Trophoblast cell (in vitro differentiated cells and primary cell): ENCODE data around the gene NFATC1.

ENCODE experiments used
- DNase-seq, 2 donors: peaks; one replicate each; pipeline ENCODE4 v3.0.0-alpha.2; 2016
- H2AFZ ChIP-seq: 2 replicates; pipeline ENCODE4 v1.6.1; 2013; ENCODE audit warnings: low read length, moderate library complexity, mild to moderate bottlenecking; ENCODE audit not compliant: insufficient read depth, poor library complexity
- H2AK5ac ChIP-seq: 2 replicates; pipeline ENCODE4 v1.6.1; 2013; ENCODE audit warnings: mild to moderate bottlenecking, low read length
- H2BK120ac ChIP-seq: 2 replicates; pipeline ENCODE4 v1.6.1; 2013; ENCODE audit warnings: low read length, mild to moderate bottlenecking, moderate library complexity; ENCODE audit not compliant: insufficient read depth, poor library complexity
- H2BK12ac ChIP-seq: 2 replicates; pipeline ENCODE4 v1.6.1; 2013; ENCODE audit warnings: mild to moderate bottlenecking, low read length, moderate library complexity
- H2BK5ac ChIP-seq: 2 replicates; pipeline ENCODE4 v1.6.1; 2013; ENCODE audit warnings: low read length, low read depth, moderate library complexity, mild to moderate bottlenecking; ENCODE audit not compliant: poor library complexity
- H3K14ac ChIP-seq: 2 replicates; pipeline ENCODE4 v1.6.1; 2013; ENCODE audit warnings: mild to moderate bottlenecking, low read length
- H3K18ac ChIP-seq: 2 replicates; pipeline ENCODE4 v1.6.1; 2013; ENCODE audit warnings: mild to moderate bottlenecking, low read length
- H3K23ac ChIP-seq: 2 replicates; pipeline ENCODE4 v1.6.1; 2013; ENCODE audit warnings: low read length
- H3K27ac ChIP-seq: 2 replicates; pipeline ENCODE4 v1.5.1; 2013; ENCODE audit warnings: low read depth, mild to moderate bottlenecking, inconsistent platforms, low read length, moderate library complexity
- H3K27me3 ChIP-seq: 2 replicates; pipeline ENCODE4 v1.6.1; 2013; ENCODE audit warnings: inconsistent platforms, mild to moderate bottlenecking, low read length, moderate library complexity; ENCODE audit not compliant: insufficient read depth
- H3K36me3 ChIP-seq, 2 experiments: 1 replicate in 1 of 2; 2 replicates in 1 of 2; pipeline ENCODE4 v1.6.1; 2013; ENCODE audit warnings: low read length in 2 of 2, mild to moderate bottlenecking in 2 of 2, moderate library complexity in 1 of 2; ENCODE audit not compliant: insufficient read depth in 2 of 2, control insufficient read depth in 1 of 2
- H3K4ac ChIP-seq: 2 replicates; pipeline ENCODE4 v1.6.1; 2013; ENCODE audit warnings: low read depth, mild to moderate bottlenecking, low read length, moderate library complexity
- H3K4me1 ChIP-seq, 2 experiments: 1 replicate in 1 of 2; 2 replicates in 1 of 2; pipeline ENCODE4 v1.6.1; 2013; ENCODE audit warnings: low read length in 2 of 2, mild to moderate bottlenecking in 2 of 2, moderate library complexity in 1 of 2; ENCODE audit not compliant: insufficient read depth in 2 of 2, control insufficient read depth in 1 of 2
- H3K4me2 ChIP-seq: 2 replicates; pipeline ENCODE4 v1.6.1; 2013; ENCODE audit warnings: inconsistent platforms, mild to moderate bottlenecking, low read length, moderate library complexity
- H3K4me3 ChIP-seq: 2 replicates; pipeline ENCODE4 v1.5.1; 2013; ENCODE audit warnings: mild to moderate bottlenecking, low read depth, low read length, inconsistent platforms
- H3K79me1 ChIP-seq: one replicate; pipeline ENCODE4 v1.6.1; 2013; ENCODE audit warnings: low read length
- H3K79me2 ChIP-seq: 2 replicates; pipeline ENCODE4 v1.6.1; 2013; ENCODE audit warnings: low read length, mild to moderate bottlenecking; ENCODE audit not compliant: control insufficient read depth, insufficient read depth, poor library complexity
- H3K9ac ChIP-seq: 2 replicates; pipeline ENCODE4 v1.6.1; 2013; ENCODE audit warnings: mild to moderate bottlenecking, low read length
- H3K9me3 ChIP-seq: 2 replicates; pipeline ENCODE4 v1.6.1; 2013; ENCODE audit warnings: low read depth, mild to moderate bottlenecking, control low read depth, inconsistent platforms, low read length; ENCODE audit not compliant: insufficient read depth
- H4K12ac ChIP-seq: 2 replicates; pipeline ENCODE4 v1.6.1; 2013; ENCODE audit warnings: low read depth, mild to moderate bottlenecking, low read length, moderate library complexity
- H4K8ac ChIP-seq: 2 replicates; pipeline ENCODE4 v1.6.1; 2013; ENCODE audit warnings: low read depth, mild to moderate bottlenecking, low read length, moderate library complexity
- H4K91ac ChIP-seq: one replicate; pipeline ENCODE4 v1.6.1; 2013; ENCODE audit warnings: low read depth, mild to moderate bottlenecking, low read length, moderate library complexity
- WGBS: extraction: QIAGEN DNeasy Blood & Tissue Kit; methylation state at CpG from one replicate; pipeline ENCODE4 v1.1.7; 2013; ENCODE audit warnings: missing lambda C conversion rate; ENCODE audit not compliant: insufficient read length, insufficient coverage; ENCODE audit errors: extremely low coverage; 5-methylcytosine and 5-hydroxymethylcytosine counted together

Gene NFATC1

GRCh38 chr18:79402977-79403722 is 7.4 kb downstream of the NFATC1 start:
- Histone ChIP-seq H3K18ac (no peak overlapping the region), H4K12ac (no peak overlapping the region), H2BK12ac (no peak overlapping the region), H3K79me1 (no peaks in the 10 kb centered on the region), H3K9me3 (no peaks in the 10 kb centered on the region), H3K36me3 (no peaks in the 10 kb centered on the region), H3K27ac (no peak overlapping the region), H3K23ac (no peak overlapping the region), H2BK5ac (no peak overlapping the region), H3K9ac (no peak overlapping the region), H2BK120ac (no peak overlapping the region), H2AK5ac (no peak overlapping the region), H3K27me3 (peaks cover 17% of the 10 kb centered on the region), H4K8ac (no peak overlapping the region), H3K4ac (no peak overlapping the region), H3K14ac (no peak overlapping the region), H3K4me3 (no peak overlapping the region), H3K79me2 (peaks cover 1% of the 10 kb centered on the region), H3K4me1 (peaks cover 3 to 11% of the 10 kb centered on the region in 2 experiments), H3K4me2 (no peak overlapping the region), H2AFZ (no peak overlapping the region), H4K91ac (no peak overlapping the region)
- peak in 1 of 2 donors; percentile 68 for DNase-seq
- WGBS, result no CpG with 5 or more reads among the region's 27 CpGs

GRCh38 chr18:79403723-79404566 is 8.2 kb downstream of the NFATC1 start:
- Histone ChIP-seq H3K4me1 (peaks cover 3 to 11% of the 10 kb centered on the region in 2 experiments), H3K23ac (no peak overlapping the region), H3K4me2 (no peak overlapping the region), H3K9me3 (no peaks in the 10 kb centered on the region), H3K79me1 (no peaks in the 10 kb centered on the region), H3K79me2 (peaks cover 1% of the 10 kb centered on the region), H3K9ac (no peak overlapping the region), H4K12ac (no peak overlapping the region), H2AFZ (no peak overlapping the region), H2BK5ac (no peak overlapping the region), H3K36me3 (no peaks in the 10 kb centered on the region), H3K4ac (no peak overlapping the region), H3K14ac (no peak overlapping the region), H3K18ac (no peak overlapping the region), H2BK120ac (no peak overlapping the region), H3K27me3 (peaks cover 10% of the 10 kb centered on the region), H2BK12ac (no peak overlapping the region), H4K91ac (no peak overlapping the region), H2AK5ac (no peak overlapping the region), H3K4me3 (no peak overlapping the region), H4K8ac (no peak overlapping the region), H3K27ac (no peak overlapping the region)
- WGBS, result no CpG with 5 or more reads among the region's 31 CpGs
- DNase-seq, result peak in 1 of 2 donors; percentile 61

GRCh38 chr18:79404567-79404910 is 8.8 kb downstream of the NFATC1 start:
- no CpG with 5 or more reads among the region's 12 CpGs for WGBS
- H3K79me2 ChIP-seq, result peaks cover 1% of the 10 kb centered on the region

GRCh38 chr18:79405019-79405780 is 9.5 kb downstream of the NFATC1 start:
- H3K36me3 ChIP-seq, result no peaks in the 10 kb centered on the region
- H4K12ac ChIP-seq, result no peak overlapping the region
- WGBS, result no CpG with 5 or more reads among the region's 23 CpGs
- no peak overlapping the region for H2AK5ac ChIP-seq
- H3K9me3 ChIP-seq, result no peaks in the 10 kb centered on the region
- H3K9ac ChIP-seq, result no peak overlapping the region
- H3K27me3 ChIP-seq, result no peaks in the 10 kb centered on the region
- no peak overlapping the region for H3K4me2 ChIP-seq
- H3K14ac ChIP-seq, result no peak overlapping the region
- no peak overlapping the region for H3K4ac ChIP-seq
- H3K27ac ChIP-seq, result no peak overlapping the region
- H2BK5ac ChIP-seq, result no peak overlapping the region
- no peak overlapping the region for H3K18ac ChIP-seq
- H2AFZ ChIP-seq, result no peak overlapping the region
- no peak for DNase-seq
- no peak overlapping the region for H3K4me3 ChIP-seq
- no peak overlapping the region for H4K91ac ChIP-seq
- no peak overlapping the region for H4K8ac ChIP-seq
- no peak overlapping the region for H2BK12ac ChIP-seq
- H3K79me2 ChIP-seq, result no peaks in the 10 kb centered on the region
- H3K23ac ChIP-seq, result no peak overlapping the region
- peaks cover 3 to 5% of the 10 kb centered on the region in 2 experiments for H3K4me1 ChIP-seq
- H2BK120ac ChIP-seq, result no peak overlapping the region
- H3K79me1 ChIP-seq, result no peaks in the 10 kb centered on the region

More at GRCh38 chr18:79404567-79404910, 8.8 kb downstream of the NFATC1 start:
- H3K23ac ChIP-seq, result no peak overlapping the region
- H3K36me3 ChIP-seq, result no peaks in the 10 kb centered on the region
- H2AFZ ChIP-seq, result no peak overlapping the region
- no peak overlapping the region for H3K4me3 ChIP-seq
- no peak overlapping the region for H2AK5ac ChIP-seq
- no peak overlapping the region for H3K9ac ChIP-seq
- peaks cover 4% of the 10 kb centered on the region for H3K27me3 ChIP-seq
- no peak overlapping the region for H3K27ac ChIP-seq
- H3K79me1 ChIP-seq, result no peaks in the 10 kb centered on the region
- H2BK120ac ChIP-seq, result no peak overlapping the region
- no peak overlapping the region for H3K4ac ChIP-seq
- no peak overlapping the region for H3K18ac ChIP-seq
- no peak overlapping the region for H3K4me2 ChIP-seq
- H2BK12ac ChIP-seq, result no peak overlapping the region
- H3K4me1 ChIP-seq, result peaks cover 3 to 7% of the 10 kb centered on the region in 2 experiments
- no peak overlapping the region for H4K91ac ChIP-seq
- H4K8ac ChIP-seq, result no peak overlapping the region
- no peak overlapping the region for H3K14ac ChIP-seq
- no peaks in the 10 kb centered on the region for H3K9me3 ChIP-seq
- no peak for DNase-seq
- no peak overlapping the region for H2BK5ac ChIP-seq
- no peak overlapping the region for H4K12ac ChIP-seq
